SK-N-SH (cell line): Measurements from ENCODE around the gene DYNC2H1.

Source experiments
- CTCF ChIP-seq: fragments of 200-600 bp; sonication (generic); IDR thresholded peaks from 2 replicates; pipeline ENCODE4 v1.6.1; 2017; ENCODE audit warnings: antibody characterized with exemption, mild to moderate bottlenecking, moderate library complexity
- EP300 ChIP-seq, 2 experiments: IDR thresholded peaks; 2 replicates each; pipeline versions ENCODE4 v1.4.0 to v1.6.1; 2012; ENCODE audit warnings: borderline replicate concordance in 1 of 2, low read depth in 1 of 2, low read length in 1 of 2
- GABPA ChIP-seq: IDR thresholded peaks from 2 replicates; pipeline ENCODE4 v1.4.0; 2012; ENCODE audit warnings: low read depth, mild to moderate bottlenecking
- GATA2 ChIP-seq: sonication (generic); formaldehyde crosslinking; IDR thresholded peaks from 2 replicates; pipeline ENCODE4 v1.5.0; 2020; ENCODE audit warnings: mild to moderate bottlenecking, missing genetic modification reagents
- SIN3A ChIP-seq: IDR thresholded peaks from 2 replicates; pipeline ENCODE4 v1.6.1; 2012; ENCODE audit warnings: low read depth, mild to moderate bottlenecking, low read length, moderate library complexity, borderline replicate concordance

- TF ChIP-seq GATA2 (no peak), GABPA (no peak), CTCF (no peak), EP300 (IDR thresholded peaks at IDR 0.05; ENCODE audit: borderline replicate concordance in 1 of 2, low read depth in 1 of 2, low read length in 1 of 2) (peak; percentile 51 to 96; a peak in 3 of 4 replicates), SIN3A (no peak)
These were observed 415.8 kb downstream of the DYNC2H1 start for GRCh38 chr11:103525069-103525468.
